GM12872 (cell line): Measurements from ENCODE around the gene CEP89.

Experiments
- TF ChIP-seq, protein P1 (sequence below): IDR thresholded peaks from 3 replicates; pipeline ENCODE4 v1.5.1; 2011; ENCODE audit warnings: low read depth, mild to moderate bottlenecking, low read length, moderate library complexity; ENCODE audit not compliant: insufficient read depth

The CEP89 gene

DNA sequence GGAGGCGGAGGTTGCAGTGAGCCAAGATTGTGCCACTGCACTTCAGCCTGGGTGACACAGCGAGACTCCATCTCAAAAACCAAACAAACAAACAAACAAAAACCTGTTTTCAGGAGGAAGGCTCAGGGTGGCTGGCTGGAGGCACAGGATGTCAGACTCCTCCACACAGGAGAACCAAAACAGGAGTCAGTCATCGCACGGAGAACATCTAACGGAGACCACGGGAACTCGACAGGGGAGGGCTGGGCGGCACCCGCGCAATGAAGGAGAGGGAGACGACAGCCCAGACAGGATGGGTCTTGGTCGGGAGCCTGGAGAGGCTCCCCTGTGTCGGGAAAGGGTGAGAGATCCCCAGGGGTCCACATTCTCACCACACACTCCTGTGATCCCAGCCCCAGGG lies 81.4 kb downstream of the CEP89 start:
- TF ChIP-seq, protein P1, sequence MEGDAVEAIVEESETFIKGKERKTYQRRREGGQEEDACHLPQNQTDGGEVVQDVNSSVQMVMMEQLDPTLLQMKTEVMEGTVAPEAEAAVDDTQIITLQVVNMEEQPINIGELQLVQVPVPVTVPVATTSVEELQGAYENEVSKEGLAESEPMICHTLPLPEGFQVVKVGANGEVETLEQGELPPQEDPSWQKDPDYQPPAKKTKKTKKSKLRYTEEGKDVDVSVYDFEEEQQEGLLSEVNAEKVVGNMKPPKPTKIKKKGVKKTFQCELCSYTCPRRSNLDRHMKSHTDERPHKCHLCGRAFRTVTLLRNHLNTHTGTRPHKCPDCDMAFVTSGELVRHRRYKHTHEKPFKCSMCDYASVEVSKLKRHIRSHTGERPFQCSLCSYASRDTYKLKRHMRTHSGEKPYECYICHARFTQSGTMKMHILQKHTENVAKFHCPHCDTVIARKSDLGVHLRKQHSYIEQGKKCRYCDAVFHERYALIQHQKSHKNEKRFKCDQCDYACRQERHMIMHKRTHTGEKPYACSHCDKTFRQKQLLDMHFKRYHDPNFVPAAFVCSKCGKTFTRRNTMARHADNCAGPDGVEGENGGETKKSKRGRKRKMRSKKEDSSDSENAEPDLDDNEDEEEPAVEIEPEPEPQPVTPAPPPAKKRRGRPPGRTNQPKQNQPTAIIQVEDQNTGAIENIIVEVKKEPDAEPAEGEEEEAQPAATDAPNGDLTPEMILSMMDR = no peak

GRCh38 chr19:32889137-32889934 lies 82.4 kb downstream of the CEP89 start:
- TF ChIP-seq, protein P1 = no peak

GRCh38 chr19:32887572-32888215 lies 84.1 kb downstream of the CEP89 start:
- TF ChIP-seq, protein P1 = no peak

GRCh38 chr19:32886241-32886640 lies 85.5 kb downstream of the CEP89 start:
- TF ChIP-seq, protein P1 = no peak

DNA sequence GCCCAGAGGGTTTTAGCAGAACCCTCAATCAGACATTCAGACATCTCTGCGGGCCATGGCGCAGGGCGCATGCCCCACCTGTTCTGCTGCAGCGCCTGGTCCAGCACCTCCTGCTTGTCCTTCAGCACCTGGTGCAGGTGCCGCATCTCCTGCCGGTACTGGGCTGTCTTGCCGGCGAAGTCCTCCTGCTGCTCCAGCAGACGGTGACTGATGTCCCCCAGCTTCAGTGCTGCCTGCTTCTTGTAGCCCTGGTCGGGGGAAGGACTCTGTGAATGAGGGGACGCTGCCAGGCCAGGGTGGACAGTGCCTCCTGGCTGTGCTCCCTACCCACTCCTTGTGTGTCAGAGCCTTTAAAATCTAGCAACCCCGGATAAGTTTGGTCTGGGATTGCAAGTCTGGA lies 90.0 kb downstream of the CEP89 start:
- TF ChIP-seq, protein P1 = no peak

GRCh38 chr19:32880622-32881021 lies 91.1 kb downstream of the CEP89 start:
- TF ChIP-seq, protein P1 = no peak

GRCh38 chr19:32879741-32880140 lies 92.0 kb downstream of the CEP89 start:
- TF ChIP-seq, protein P1 = no peak
